BE2C (cell line): ENCODE data around the gene CRHR2.

ENCODE experiments used
- DNase-seq: peaks from one replicate; pipeline ENCODE4 v3.0.0-alpha.2; 2020
- H3K27me3 ChIP-seq: fragments of 250-450 bp; sonication (Bioruptor Pico); 2 replicates; pipeline ENCODE4 v1.5.1; 2020; ENCODE audit warnings: mild to moderate bottlenecking
- H3K36me3 ChIP-seq: fragments of 250-450 bp; sonication (Bioruptor Pico); 2 replicates; pipeline ENCODE4 v1.5.1; 2020; ENCODE audit warnings: mild to moderate bottlenecking
- H3K4me1 ChIP-seq: fragments of 250-450 bp; sonication (Bioruptor Pico); 2 replicates; pipeline ENCODE4 v1.5.1; 2020
- H3K4me3 ChIP-seq: 2 replicates; pipeline ENCODE4 v1.5.1; 2011; ENCODE audit warnings: low read depth, low read length
- H3K9me3 ChIP-seq: fragments of 250-450 bp; sonication (Bioruptor Pico); 2 replicates; pipeline ENCODE4 v1.5.1; 2020
- TF ChIP-seq, protein P1 (sequence below): IDR thresholded peaks from 2 replicates; pipeline ENCODE4 v1.5.1; 2012; ENCODE audit warnings: mild to moderate bottlenecking, low read depth, low read length

CRHR2 gene

GRCh38 chr7:30652132-30652531 is 30.1 kb downstream of the CRHR2 start:
- no peak overlapping the region for H3K4me3 ChIP-seq
- H3K27me3 ChIP-seq: no peaks in the 10 kb centered on the region
- H3K36me3 ChIP-seq: no peaks in the 10 kb centered on the region; the same call in none of the 2 replicates
- TF ChIP-seq, protein P1, sequence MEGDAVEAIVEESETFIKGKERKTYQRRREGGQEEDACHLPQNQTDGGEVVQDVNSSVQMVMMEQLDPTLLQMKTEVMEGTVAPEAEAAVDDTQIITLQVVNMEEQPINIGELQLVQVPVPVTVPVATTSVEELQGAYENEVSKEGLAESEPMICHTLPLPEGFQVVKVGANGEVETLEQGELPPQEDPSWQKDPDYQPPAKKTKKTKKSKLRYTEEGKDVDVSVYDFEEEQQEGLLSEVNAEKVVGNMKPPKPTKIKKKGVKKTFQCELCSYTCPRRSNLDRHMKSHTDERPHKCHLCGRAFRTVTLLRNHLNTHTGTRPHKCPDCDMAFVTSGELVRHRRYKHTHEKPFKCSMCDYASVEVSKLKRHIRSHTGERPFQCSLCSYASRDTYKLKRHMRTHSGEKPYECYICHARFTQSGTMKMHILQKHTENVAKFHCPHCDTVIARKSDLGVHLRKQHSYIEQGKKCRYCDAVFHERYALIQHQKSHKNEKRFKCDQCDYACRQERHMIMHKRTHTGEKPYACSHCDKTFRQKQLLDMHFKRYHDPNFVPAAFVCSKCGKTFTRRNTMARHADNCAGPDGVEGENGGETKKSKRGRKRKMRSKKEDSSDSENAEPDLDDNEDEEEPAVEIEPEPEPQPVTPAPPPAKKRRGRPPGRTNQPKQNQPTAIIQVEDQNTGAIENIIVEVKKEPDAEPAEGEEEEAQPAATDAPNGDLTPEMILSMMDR: no peak
- no peaks in the 10 kb centered on the region for H3K9me3 ChIP-seq
- H3K4me1 ChIP-seq: peaks cover 15% of the 10 kb centered on the region
- DNase-seq: no peak

- Histone ChIP-seq H3K4me3 (no peak overlapping the region), H3K9me3 (no peaks in the 10 kb centered on the region), H3K36me3 (peaks cover 8% of the 10 kb centered on the region), H3K4me1 (peaks cover 7% of the 10 kb centered on the region; the same call in 1 of the 2 replicates), H3K27me3 (no peaks in the 10 kb centered on the region)
- TF ChIP-seq, protein P1: no peak
- no peak for DNase-seq
Observed at GRCh38 chr7:30650421-30650808, 31.8 kb downstream of the CRHR2 start.

DNA sequence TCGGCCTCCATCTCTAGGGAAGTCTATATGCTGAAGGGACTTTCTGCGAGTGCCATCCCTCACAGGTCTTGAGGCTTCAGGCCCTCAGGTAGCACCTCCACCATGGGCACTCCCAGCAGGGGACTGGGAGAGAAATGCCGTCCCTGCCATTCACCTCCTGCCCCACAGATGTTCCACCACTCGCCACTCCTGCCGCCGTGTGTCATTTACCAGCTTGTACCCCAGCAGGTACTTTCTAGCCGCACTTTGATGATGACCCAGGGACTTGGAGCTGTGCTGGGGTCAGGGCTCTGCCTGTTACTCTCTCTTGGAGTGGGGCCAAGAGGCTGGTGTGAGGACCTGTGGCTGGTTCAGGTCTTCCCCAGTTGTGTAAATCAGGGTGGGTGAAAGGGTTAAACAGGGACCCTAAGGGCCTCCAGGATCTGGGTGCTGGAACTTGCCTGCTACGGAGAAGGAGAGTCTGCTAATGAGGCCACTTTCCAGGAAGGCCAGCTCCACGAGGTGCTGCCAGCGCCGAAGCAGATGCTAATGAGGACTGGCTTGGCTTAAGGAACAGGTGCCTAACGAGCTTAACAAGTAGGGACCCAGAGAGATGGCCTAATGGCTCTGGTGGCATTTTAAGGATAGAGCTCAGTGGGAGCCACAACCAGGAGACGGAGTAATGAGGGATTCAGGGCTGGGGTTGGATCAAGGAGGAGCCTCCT is 32.4 kb downstream of the CRHR2 start:
- Histone ChIP-seq H3K4me3 (no peak overlapping the region), H3K4me1 (peaks cover 7% of the 10 kb centered on the region; the same call in 1 of the 2 replicates), H3K36me3 (peaks cover 14% of the 10 kb centered on the region), H3K9me3 (no peaks in the 10 kb centered on the region), H3K27me3 (no peaks in the 10 kb centered on the region)
- TF ChIP-seq, protein P1: no peak
- DNase-seq: no peak

DNA sequence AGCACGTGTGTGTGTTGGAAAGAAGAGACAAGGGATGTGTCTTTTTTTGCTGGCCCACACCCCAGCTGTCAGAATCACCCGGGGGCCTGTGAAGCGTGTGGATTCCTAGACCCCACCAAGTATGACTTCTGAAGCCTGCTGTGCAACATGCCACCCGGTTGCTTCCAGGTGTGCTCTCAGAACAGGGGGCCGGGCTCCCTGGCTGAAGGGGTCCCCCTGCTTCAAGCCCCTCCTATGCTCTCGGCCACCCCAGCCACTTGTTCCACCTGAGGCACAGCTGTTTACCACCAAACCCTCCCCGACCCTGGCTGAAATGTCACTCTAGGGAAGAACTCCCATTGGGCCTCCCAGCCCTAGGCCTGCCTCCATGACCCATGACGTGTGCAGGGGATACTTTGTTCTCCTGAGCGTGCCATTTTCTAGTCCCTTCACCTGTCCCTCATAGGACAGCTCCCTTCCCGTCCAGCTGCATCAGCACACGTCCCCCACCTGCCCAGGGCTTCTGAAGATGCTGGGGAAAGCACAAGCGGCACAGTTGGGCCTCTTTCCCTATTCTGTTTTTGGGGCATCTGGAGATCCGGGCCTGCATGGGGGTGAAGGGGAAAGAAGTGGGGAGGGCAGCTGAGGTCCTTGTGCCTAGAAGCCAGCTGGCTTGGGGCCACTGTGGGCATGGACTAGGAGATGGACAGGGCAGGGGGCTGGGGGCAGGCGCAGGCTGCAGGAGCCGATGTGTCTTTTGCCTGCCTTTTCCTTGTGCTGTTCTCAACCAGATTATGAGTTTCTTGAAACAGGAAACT is 33.3 kb downstream of the CRHR2 start:
- Histone ChIP-seq H3K36me3 (peaks cover 18% of the 10 kb centered on the region), H3K27me3 (no peaks in the 10 kb centered on the region), H3K4me1 (peaks cover 7% of the 10 kb centered on the region; the same call in 1 of the 2 replicates), H3K9me3 (no peaks in the 10 kb centered on the region), H3K4me3 (no peak overlapping the region)
- no peak for DNase-seq
- TF ChIP-seq, protein P1: no peak

DNA sequence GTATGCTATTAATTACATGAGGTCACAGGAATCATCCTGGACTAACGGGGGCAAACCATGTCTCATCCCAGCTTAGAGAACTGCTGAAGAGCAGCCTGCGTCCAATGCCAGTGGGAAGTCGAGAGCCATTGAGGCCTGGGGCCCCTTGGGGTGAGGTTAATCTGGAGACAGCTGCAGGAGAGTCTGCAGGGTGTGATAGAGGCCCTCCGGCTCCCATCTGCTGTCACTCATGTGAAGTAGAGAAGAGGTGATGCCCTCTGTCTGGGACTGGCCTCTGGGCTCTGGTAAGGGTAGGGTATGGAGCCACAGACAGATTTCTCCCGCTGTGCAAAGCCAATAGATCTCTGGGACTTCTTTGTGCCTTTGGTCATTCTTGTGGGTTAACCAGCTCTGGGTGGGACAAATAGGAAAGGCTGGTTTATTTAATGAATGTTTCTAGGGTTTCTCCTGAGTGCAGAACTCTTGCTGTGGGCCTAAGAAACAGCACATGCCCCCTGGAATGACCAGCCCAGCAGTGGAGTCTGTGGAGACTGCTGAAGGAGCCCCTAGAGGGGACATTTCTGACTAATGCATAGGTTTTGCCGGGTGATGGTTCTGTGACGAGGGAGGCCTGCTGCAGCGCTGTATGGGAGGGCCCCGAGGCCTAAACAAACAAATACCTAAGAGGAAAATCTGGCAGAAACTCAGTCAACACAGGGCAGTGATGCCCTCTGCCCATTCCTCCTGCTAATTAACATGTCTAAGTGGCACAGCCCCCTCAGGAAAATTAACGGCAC is 34.5 kb downstream of the CRHR2 start:
- Histone ChIP-seq H3K27me3 (no peaks in the 10 kb centered on the region), H3K4me1 (peaks cover 7% of the 10 kb centered on the region; the same call in 1 of the 2 replicates), H3K4me3 (no peak overlapping the region), H3K36me3 (peaks cover 19% of the 10 kb centered on the region), H3K9me3 (no peaks in the 10 kb centered on the region)
- TF ChIP-seq, protein P1: no peak
- DNase-seq: no peak
